HepG2 (cell line): Measurements from ENCODE around the gene AFG1L. TPM values are rescaled to one million over a fixed set of nuclear protein-coding genes. Genes with fewer than 3 reads are reported as not detected.

ENCODE experiments used
- ATAC-seq: fragments of 200-7000 bp; cut with Tn5 transposase; 3 replicates; pipeline ENCODE4 v1.9.1; 2020; ENCODE audit warnings: mild to moderate bottlenecking, moderate library complexity
- BruUV-seq: library from RNA; stranded (reverse); fragments of 400-500 nt; replicated peaks from 2 replicates; lab custom pipeline; 2021; lab: Mats Ljungman, UMichigan
- CTCF ChIA-PET: fragments of 300-600 bp; formaldehyde crosslinking; extraction: SDS; loops from one replicate; lab custom pipeline; 2021; ENCODE audit warnings: low total read pairs, inconsistent platforms, low intra/inter-chr PET ratio; lab: Yijun Ruan, JAX
- POLR2A ChIA-PET: fragments of 350-600 bp; sonication (Branson Sonifier 250); formaldehyde crosslinking; loops from one replicate; lab custom pipeline; 2020; ENCODE audit warnings: antibody characterized with exemption, inconsistent platforms; lab: Yijun Ruan, JAX
- DNase-seq: peaks from one replicate; pipeline ENCODE4 v3.0.0-alpha.2; 2015; ENCODE audit warnings: low spot score
- FAIRE-seq: peaks from 3 replicates; lab custom pipeline; 2011; peaks lifted over from hg19 to GRCh38; lab: Jason Lieb, UNC
- H2AFZ ChIP-seq: one replicate; pipeline ENCODE4 v1.6.1; 2011; ENCODE audit warnings: low read length, inconsistent platforms
- H3K27ac ChIP-seq: fragments of 300-600 bp; 3 replicates; pipeline ENCODE4 v1.8.0; 2011; ENCODE audit warnings: mixed run types, mild to moderate bottlenecking, mixed read lengths, low read length, inconsistent platforms; ENCODE audit not compliant: insufficient read depth; ENCODE audit errors: extremely low read length
- H3K27me3 ChIP-seq, 2 experiments: fragments of 200-600 bp in 1 of 2; 2 replicates in 1 of 2; 3 replicates in 1 of 2; pipeline versions ENCODE4 v1.6.0 to v1.8.0; 2011; ENCODE audit warnings: low read length in 2 of 2, mild to moderate bottlenecking in 2 of 2, moderate library complexity in 2 of 2, inconsistent platforms in 1 of 2; ENCODE audit not compliant: insufficient read depth in 2 of 2, control insufficient read depth in 1 of 2
- H3K36me3 ChIP-seq, 2 experiments: fragments of 200-600 bp in 1 of 2; replicated peaks in 1 of 2; 2 replicates in 1 of 2; 3 replicates in 1 of 2; pipeline versions ENCODE4 v1.5.1 to v1.8.0; 2011; ENCODE audit warnings: low read length in 2 of 2, inconsistent platforms in 1 of 2; ENCODE audit not compliant: insufficient read depth in 2 of 2, control insufficient read depth in 1 of 2
- H3K4me1 ChIP-seq: 2 replicates; pipeline ENCODE4 v1.5.1; 2012; ENCODE audit warnings: low read length, inconsistent platforms; ENCODE audit not compliant: insufficient read depth
- H3K4me2 ChIP-seq: 2 replicates; pipeline ENCODE4 v1.6.0; 2011; ENCODE audit warnings: low read depth, low read length, inconsistent platforms
- H3K4me3 ChIP-seq, 3 experiments: fragments of 200-600 bp in 1 of 3; sonication (generic), shearing (Covaris generic) in 1 of 3; replicated peaks in 1 of 3; 2 replicates each; pipeline ENCODE4 v1.5.1; 2011 to 2016; ENCODE audit warnings: low read length in 3 of 3, inconsistent platforms in 2 of 3, low read depth in 2 of 3, mild to moderate bottlenecking in 2 of 3, control low read depth in 1 of 3, mixed read lengths in 1 of 3; ENCODE audit not compliant: insufficient read depth in 1 of 3
- H3K79me2 ChIP-seq: one replicate; pipeline ENCODE4 v1.6.1; 2011; ENCODE audit warnings: low read length, inconsistent platforms; ENCODE audit not compliant: insufficient read depth
- H3K9ac ChIP-seq: 2 replicates; pipeline ENCODE4 v1.6.0; 2011; ENCODE audit warnings: mild to moderate bottlenecking, low read depth, low read length, inconsistent platforms; ENCODE audit not compliant: insufficient read depth
- H3K9me3 ChIP-seq: 2 replicates; pipeline ENCODE4 v1.5.1; 2012; ENCODE audit warnings: mild to moderate bottlenecking, low read length
- H4K20me1 ChIP-seq: 2 replicates; pipeline ENCODE4 v1.6.0; 2011; ENCODE audit warnings: inconsistent platforms, mild to moderate bottlenecking, low read length, moderate library complexity; ENCODE audit not compliant: insufficient read depth
- FOXP1 ChIP-seq, 2 experiments: fragments of 450-650 bp in 1 of 2; IDR thresholded peaks; 2 replicates each; pipeline ENCODE4 v1.6.1; 2017 to 2018; ENCODE audit warnings: antibody characterized with exemption in 1 of 2
- HHEX ChIP-seq: IDR thresholded peaks from 2 replicates; pipeline ENCODE4 v1.6.1; 2016; ENCODE audit warnings: control low read depth
- HMG20B ChIP-seq: conservative IDR thresholded peaks from 2 replicates; pipeline ENCODE4 v1.6.1; 2016; ENCODE audit warnings: missing genetic modification reagents, missing compliant biosample characterization
- MAFF ChIP-seq: IDR thresholded peaks from 2 replicates; pipeline ENCODE4 v1.6.1; 2011; ENCODE audit warnings: low read depth, low read length, improper control_type of control experiment
- MAFK ChIP-seq, 2 experiments: IDR thresholded peaks in 1 of 2; conservative IDR thresholded peaks in 1 of 2; 2 replicates each; pipeline ENCODE4 v1.6.1; 2011; ENCODE audit warnings: improper control_type of control experiment in 2 of 2, low read length in 2 of 2
- MTF1 ChIP-seq: sonication (generic); formaldehyde crosslinking; IDR thresholded peaks from 2 replicates; pipeline ENCODE4 v1.5.0; 2020; ENCODE audit warnings: missing genetic modification reagents
- POLR2G ChIP-seq: fragments of 200-400 bp; formaldehyde crosslinking; IDR thresholded peaks from 2 replicates; pipeline ENCODE4 v1.6.1; 2018; ENCODE audit warnings: mild to moderate bottlenecking, low read depth, low read length, moderate library complexity
- ZBTB7B ChIP-seq: sonication (generic); formaldehyde crosslinking; IDR thresholded peaks from 2 replicates; pipeline ENCODE4 v1.4.0; 2020; ENCODE audit warnings: missing genetic modification reagents
- ZNF205 ChIP-seq: IDR thresholded peaks from 2 replicates; pipeline ENCODE4 v1.6.1; 2018; ENCODE audit warnings: missing biosample characterization, missing genetic modification reagents
- ZNF713 ChIP-seq: sonication (generic); formaldehyde crosslinking; IDR thresholded peaks from 2 replicates; pipeline ENCODE4 v1.4.0; 2020; ENCODE audit warnings: mild to moderate bottlenecking, missing genetic modification reagents
- WGBS: methylation state at CpG from one replicate; pipeline ENCODE4 v1.1.6; 2017; ENCODE audit warnings: low lambda C conversion rate; 5-methylcytosine and 5-hydroxymethylcytosine counted together
- in situ Hi-C: cut with HindIII; loops from 2 replicates; pipeline ENCODE4 v1.10.0; 2017; ENCODE audit warnings: low pct_unique_long_range_greater_than_20kb; ENCODE audit not compliant: extremely low pct_ligation_motif_present
- intact Hi-C: fragments of 100-400 bp; cut with micrococcal nuclease; formaldehyde crosslinking; loops from one replicate; pipeline ENCODE4 v1.10.0; 2022; ENCODE audit not compliant: unreplicated experiment
- polyA plus RNA-seq, 8 experiments: library from polyadenylated mRNA; depleted of rRNA in 3 of 8; stranded (reverse) in 7 of 8; unstranded in 1 of 8; fragments of >200 nt; fragmentation: Illumina TruSeq in 4 of 8; extraction: Trizol in 4 of 8; gene quantifications; 2 replicates each; pipeline versions ENCODE4 v1.2.1 to v1.2.3, GENCODE V29; 2011 to 2016; ENCODE audit warnings: low read depth in 4 of 8, missing spikeins in 1 of 8, mixed read lengths in 1 of 8; ENCODE audit not compliant: insufficient read depth in 1 of 8
- total RNA-seq, 5 experiments: library from RNA; depleted of rRNA; stranded (reverse); fragments of >200 nt; fragmentation: Illumina TruSeq; extraction: Trizol; gene quantifications; 2 replicates each; pipeline ENCODE4 v1.2.3, GENCODE V29; 2016; ENCODE audit warnings: low read depth in 1 of 5
- TF ChIP-seq, protein P1 (sequence below): sonication (generic); formaldehyde crosslinking; IDR thresholded peaks from 2 replicates; pipeline ENCODE4 v1.4.0; 2020; ENCODE audit warnings: missing genetic modification reagents
- TF ChIP-seq, protein P2 (sequence below): sonication (generic); formaldehyde crosslinking; IDR thresholded peaks from 2 replicates; pipeline ENCODE4 v1.8.0; 2022; ENCODE audit warnings: missing genetic modification reagents, mild to moderate bottlenecking, moderate library complexity, borderline replicate concordance

AFG1L gene
- total and polyA plus RNA-seq, 2 of the 13 experiments (the other 11 are each of a cell fraction or from before 2014, with no cell fraction given): 3.1 to 14.0 TPM

DNA sequence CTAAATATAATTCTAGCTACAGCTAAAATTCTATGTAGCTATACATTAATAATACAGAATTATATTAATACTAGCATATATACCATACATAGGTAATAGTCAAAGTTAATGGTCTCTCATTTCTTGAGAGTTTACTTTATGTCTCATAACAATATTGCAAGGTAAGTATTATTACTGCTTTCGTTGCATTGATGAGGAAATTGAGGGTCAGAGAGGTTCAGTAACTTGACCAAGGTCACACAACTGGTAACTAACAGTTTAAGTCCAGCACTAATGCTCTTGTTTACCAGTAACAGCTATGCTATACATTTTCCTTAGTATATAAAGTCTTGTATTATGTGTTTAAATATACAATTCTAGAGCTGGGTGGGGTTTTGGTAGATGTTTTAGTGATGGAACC lies 67.6 kb downstream of the AFG1L start:
- Histone ChIP-seq H2AFZ (no peak overlapping the region), H3K27me3 (no peaks in the 10 kb centered on the region), H4K20me1 (no peaks in the 10 kb centered on the region), H3K4me3 (no peak overlapping the region), H3K36me3 (peaks cover 0 to 9% of the 10 kb centered on the region in 2 experiments; a peak in 2 of 5 replicates), H3K4me2 (no peak overlapping the region), H3K79me2 (no peaks in the 10 kb centered on the region), H3K4me1 (peaks cover 16% of the 10 kb centered on the region), H3K9ac (no peak overlapping the region), H3K9me3 (no peaks in the 10 kb centered on the region), H3K27ac (no peak overlapping the region)
- ChIA-PET POLR2A (interaction anchor here (1.3 kb wide), 1 partner anchor 101 kb away, joined by 3 read pairs; the partner anchor contains the start of gene SNX3), CTCF (no interaction called here)
- in situ Hi-C loops (no loop called here), intact Hi-C loops (no loop called here)
- FAIRE-seq: no peak
- DNase-seq: no peak
- no peak for ATAC-seq
- no TSS peak for BruUV-seq
- 43% methylated on average over 1 of the region's 1 CpG for WGBS
- TF ChIP-seq ZNF713 (no peak), MAFF (peak; percentile 58; the same call in 1 of the 2 replicates), MAFK (conservative IDR thresholded peaks at IDR 0.05 in 1 of 2, IDR thresholded peaks at IDR 0.05 in 1 of 2; ENCODE audit: low read length in 2 of 2) (peak; percentile 24 to 59; a peak in 3 of 4 replicates)

DNA sequence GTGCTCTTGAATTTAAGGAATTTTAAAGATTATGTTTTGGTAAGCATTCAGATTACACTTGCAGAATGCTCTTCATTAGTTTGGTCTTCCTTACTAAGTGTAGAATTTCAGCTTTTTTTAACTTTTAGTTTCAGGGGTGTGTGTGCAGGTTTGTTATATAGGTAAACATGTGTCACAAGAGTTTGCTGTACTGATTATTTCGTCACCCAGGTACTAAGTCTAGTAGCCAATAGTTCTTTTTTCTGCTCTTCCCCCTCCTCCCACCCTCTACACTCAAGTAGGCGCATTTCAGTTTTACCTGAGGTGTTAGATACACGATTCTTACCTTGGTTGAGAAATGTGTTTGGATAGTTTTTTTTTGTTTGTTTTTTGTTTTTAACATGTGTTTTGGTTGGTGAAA lies 68.3 kb downstream of the AFG1L start:
- WGBS: 23% methylated on average over 3 of the region's 3 CpGs
- no peak overlapping the region for H3K9ac ChIP-seq
- BruUV-seq: no TSS peak
- TF ChIP-seq MTF1: no peak
- TF ChIP-seq HMG20B (CRISPR knock-in tag): no peak
- TF ChIP-seq FOXP1 (IDR thresholded peaks at IDR 0.05): peak; percentile 70; the same call in 1 of the 2 replicates
- peak; percentile 65 for TF ChIP-seq FOXP1 (CRISPR knock-in tag; IDR thresholded peaks at IDR 0.05)
- no peak for TF ChIP-seq ZNF205 (CRISPR knock-in tag)
- TF ChIP-seq, protein P1, sequence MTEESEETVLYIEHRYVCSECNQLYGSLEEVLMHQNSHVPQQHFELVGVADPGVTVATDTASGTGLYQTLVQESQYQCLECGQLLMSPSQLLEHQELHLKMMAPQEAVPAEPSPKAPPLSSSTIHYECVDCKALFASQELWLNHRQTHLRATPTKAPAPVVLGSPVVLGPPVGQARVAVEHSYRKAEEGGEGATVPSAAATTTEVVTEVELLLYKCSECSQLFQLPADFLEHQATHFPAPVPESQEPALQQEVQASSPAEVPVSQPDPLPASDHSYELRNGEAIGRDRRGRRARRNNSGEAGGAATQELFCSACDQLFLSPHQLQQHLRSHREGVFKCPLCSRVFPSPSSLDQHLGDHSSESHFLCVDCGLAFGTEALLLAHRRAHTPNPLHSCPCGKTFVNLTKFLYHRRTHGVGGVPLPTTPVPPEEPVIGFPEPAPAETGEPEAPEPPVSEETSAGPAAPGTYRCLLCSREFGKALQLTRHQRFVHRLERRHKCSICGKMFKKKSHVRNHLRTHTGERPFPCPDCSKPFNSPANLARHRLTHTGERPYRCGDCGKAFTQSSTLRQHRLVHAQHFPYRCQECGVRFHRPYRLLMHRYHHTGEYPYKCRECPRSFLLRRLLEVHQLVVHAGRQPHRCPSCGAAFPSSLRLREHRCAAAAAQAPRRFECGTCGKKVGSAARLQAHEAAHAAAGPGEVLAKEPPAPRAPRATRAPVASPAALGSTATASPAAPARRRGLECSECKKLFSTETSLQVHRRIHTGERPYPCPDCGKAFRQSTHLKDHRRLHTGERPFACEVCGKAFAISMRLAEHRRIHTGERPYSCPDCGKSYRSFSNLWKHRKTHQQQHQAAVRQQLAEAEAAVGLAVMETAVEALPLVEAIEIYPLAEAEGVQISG (CRISPR knock-in tag): no peak
- TF ChIP-seq HHEX (CRISPR knock-in tag): no peak
- TF ChIP-seq, protein P2, sequence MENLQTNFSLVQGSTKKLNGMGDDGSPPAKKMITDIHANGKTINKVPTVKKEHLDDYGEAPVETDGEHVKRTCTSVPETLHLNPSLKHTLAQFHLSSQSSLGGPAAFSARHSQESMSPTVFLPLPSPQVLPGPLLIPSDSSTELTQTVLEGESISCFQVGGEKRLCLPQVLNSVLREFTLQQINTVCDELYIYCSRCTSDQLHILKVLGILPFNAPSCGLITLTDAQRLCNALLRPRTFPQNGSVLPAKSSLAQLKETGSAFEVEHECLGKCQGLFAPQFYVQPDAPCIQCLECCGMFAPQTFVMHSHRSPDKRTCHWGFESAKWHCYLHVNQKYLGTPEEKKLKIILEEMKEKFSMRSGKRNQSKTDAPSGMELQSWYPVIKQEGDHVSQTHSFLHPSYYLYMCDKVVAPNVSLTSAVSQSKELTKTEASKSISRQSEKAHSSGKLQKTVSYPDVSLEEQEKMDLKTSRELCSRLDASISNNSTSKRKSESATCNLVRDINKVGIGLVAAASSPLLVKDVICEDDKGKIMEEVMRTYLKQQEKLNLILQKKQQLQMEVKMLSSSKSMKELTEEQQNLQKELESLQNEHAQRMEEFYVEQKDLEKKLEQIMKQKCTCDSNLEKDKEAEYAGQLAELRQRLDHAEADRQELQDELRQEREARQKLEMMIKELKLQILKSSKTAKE (CRISPR knock-in tag): no peak
- TF ChIP-seq ZBTB7B (CRISPR knock-in tag): no peak
- TF ChIP-seq POLR2G: no peak

More for the DNA sequence above, 68.3 kb downstream of the AFG1L start:
- Histone ChIP-seq H3K4me2 (no peak overlapping the region), H3K9me3 (no peaks in the 10 kb centered on the region), H3K4me3 (no peak overlapping the region), H3K36me3 (peaks cover 0 to 9% of the 10 kb centered on the region in 2 experiments; a peak in 1 of 5 replicates), H4K20me1 (no peaks in the 10 kb centered on the region), H3K27me3 (no peaks in the 10 kb centered on the region), H3K4me1 (peaks cover 16% of the 10 kb centered on the region), H3K27ac (no peak overlapping the region), H2AFZ (no peak overlapping the region), H3K79me2 (no peaks in the 10 kb centered on the region)
- ChIA-PET POLR2A (interaction anchor here (1.3 kb wide), 1 partner anchor 102 kb away, joined by 3 read pairs; the partner anchor contains the start of gene SNX3), CTCF (no interaction called here)
- FAIRE-seq (peak; percentile 30), ATAC-seq (peak; percentile 66; the same call in 2 of the 3 replicates), DNase-seq (peak; percentile 50)
- intact Hi-C loops (no loop called here), in situ Hi-C loops (no loop called here)
